Measurements from ENCODE around the gene SRRM4.
"Not testable (repeated sequence)": the region's sequence is repeated elsewhere in the genome, so short reads cannot be mapped to it uniquely, and the experiment has no call there.

Gene SRRM4

GRCh38 chr12:119020406-119021360 is 39.3 kb downstream of the SRRM4 start:
- H3K4me3 ChIP-seq (ENCODE audit: low read depth, low read length), result no peak overlapping the region
- TF ChIP-seq CTCF (IDR thresholded peaks at IDR 0.05; ENCODE audit: low read depth, low read length), result no peak

GRCh38 chr12:119024356-119024755 is 43.0 kb downstream of the SRRM4 start:
- no peak for TF ChIP-seq CTCF (IDR thresholded peaks at IDR 0.05; ENCODE audit: low read depth, low read length)
- H3K4me3 ChIP-seq (ENCODE audit: low read depth, low read length), result no peak overlapping the region

GRCh38 chr12:119025786-119026185 is 44.4 kb downstream of the SRRM4 start:
- no peak for TF ChIP-seq CTCF (IDR thresholded peaks at IDR 0.05; ENCODE audit: low read depth, low read length)
- no peak overlapping the region for H3K4me3 ChIP-seq (ENCODE audit: low read depth, low read length)

- H3K4me3 ChIP-seq (ENCODE audit: low read depth, low read length), result not testable (repeated sequence)
These were observed 52.0 kb downstream of the SRRM4 start for GRCh38 chr12:119033332-119033731.

GRCh38 chr12:119036878-119037825 is 55.8 kb downstream of the SRRM4 start:
- no peak overlapping the region for H3K4me3 ChIP-seq (ENCODE audit: low read depth, low read length)
- no peak; the same call in 1 of the 2 replicates for TF ChIP-seq CTCF (IDR thresholded peaks at IDR 0.05; ENCODE audit: low read depth, low read length)

- TF ChIP-seq CTCF (IDR thresholded peaks at IDR 0.05; ENCODE audit: low read depth, low read length), result no peak
- no peak overlapping the region for H3K4me3 ChIP-seq (ENCODE audit: low read depth, low read length)
These were observed 62.8 kb downstream of the SRRM4 start for GRCh38 chr12:119044094-119044493.

GRCh38 chr12:119047641-119048040 is 66.3 kb downstream of the SRRM4 start:
- no peak for TF ChIP-seq CTCF (IDR thresholded peaks at IDR 0.05; ENCODE audit: low read depth, low read length)
- H3K4me3 ChIP-seq (ENCODE audit: low read depth, low read length), result no peak overlapping the region

Data from WI38 (cell line).